Hepatocyte (in vitro differentiated cells): ENCODE results near the gene UGCG.

ENCODE experiments used
- CTCF ChIP-seq: fragments of 200-600 bp; sonication (generic); IDR thresholded peaks from 2 replicates; pipeline ENCODE4 v1.5.1; 2016; ENCODE audit warnings: antibody characterized with exemption, mild to moderate bottlenecking; ENCODE audit not compliant: poor library complexity
- EZH2 ChIP-seq: fragments of 200-600 bp; sonication (generic); IDR thresholded peaks from 2 replicates; pipeline ENCODE4 v1.6.1; 2016; ENCODE audit warnings: antibody characterized with exemption, mild to moderate bottlenecking, borderline replicate concordance
- EZH2phosphoT487 ChIP-seq: fragments of 200-600 bp; sonication (generic); IDR thresholded peaks from one replicate; pipeline ENCODE4 v1.6.1; 2018; ENCODE audit warnings: antibody characterized with exemption, mild to moderate bottlenecking, low read depth, moderate library complexity; ENCODE audit not compliant: unreplicated experiment, severe bottlenecking

DNA sequence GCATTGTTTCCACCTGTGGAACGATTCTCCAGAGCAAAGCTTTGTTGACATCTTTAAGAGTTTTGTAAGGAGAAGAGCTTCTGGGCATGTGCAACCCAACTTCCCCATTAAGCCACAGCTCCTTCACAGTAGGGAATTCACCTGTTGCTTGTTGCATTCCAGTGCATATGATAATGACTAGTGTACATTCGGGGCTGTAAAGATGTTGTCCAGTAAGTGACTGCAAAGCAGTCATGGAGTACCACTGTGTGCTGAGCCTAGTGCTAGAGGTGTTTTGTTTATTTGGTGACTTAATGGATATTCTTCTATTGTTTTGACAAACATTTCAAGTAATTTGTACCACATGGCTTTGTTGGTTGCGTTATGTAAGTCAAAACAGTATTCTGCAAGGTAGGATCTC lies 12.8 kb downstream of the UGCG start:
- TF ChIP-seq CTCF, result no peak
- TF ChIP-seq EZH2, result no peak
- no peak for TF ChIP-seq EZH2phosphoT487
